HUES64 (cell line): ENCODE measurements around the gene PUSL1.

Experiments used
- H3K27ac ChIP-seq: 2 replicates; pipeline ENCODE4 v1.7.0; 2013; ENCODE audit warnings: low read depth, low read length, inconsistent platforms
- H3K27me3 ChIP-seq: 2 replicates; pipeline ENCODE4 v1.6.1; 2013; ENCODE audit warnings: mild to moderate bottlenecking, low read length; ENCODE audit not compliant: insufficient read depth
- H3K36me3 ChIP-seq: 2 replicates; pipeline ENCODE4 v1.6.1; 2013; ENCODE audit warnings: mild to moderate bottlenecking, low read length; ENCODE audit not compliant: insufficient read depth
- H3K4me1 ChIP-seq: 2 replicates; pipeline ENCODE4 v1.6.1; 2013; ENCODE audit warnings: mild to moderate bottlenecking, low read length, moderate library complexity; ENCODE audit not compliant: insufficient read depth
- H3K4me3 ChIP-seq: 2 replicates; pipeline ENCODE4 v1.5.1; 2013; ENCODE audit warnings: mild to moderate bottlenecking, low read length, moderate library complexity
- H3K9ac ChIP-seq: 2 replicates; pipeline ENCODE4 v1.6.1; 2013; ENCODE audit warnings: mild to moderate bottlenecking, low read depth, low read length
- H3K9me3 ChIP-seq: 2 replicates; pipeline ENCODE4 v1.6.1; 2013; ENCODE audit warnings: low read depth, low read length; ENCODE audit not compliant: insufficient read depth
- WGBS: fragments of 150-250, 120-280 bp; methylation state at CpG from one replicate; pipeline ENCODE4 v1.1.7; 2013; ENCODE audit warnings: missing lambda C conversion rate; 5-methylcytosine and 5-hydroxymethylcytosine counted together

PUSL1 gene

DNA sequence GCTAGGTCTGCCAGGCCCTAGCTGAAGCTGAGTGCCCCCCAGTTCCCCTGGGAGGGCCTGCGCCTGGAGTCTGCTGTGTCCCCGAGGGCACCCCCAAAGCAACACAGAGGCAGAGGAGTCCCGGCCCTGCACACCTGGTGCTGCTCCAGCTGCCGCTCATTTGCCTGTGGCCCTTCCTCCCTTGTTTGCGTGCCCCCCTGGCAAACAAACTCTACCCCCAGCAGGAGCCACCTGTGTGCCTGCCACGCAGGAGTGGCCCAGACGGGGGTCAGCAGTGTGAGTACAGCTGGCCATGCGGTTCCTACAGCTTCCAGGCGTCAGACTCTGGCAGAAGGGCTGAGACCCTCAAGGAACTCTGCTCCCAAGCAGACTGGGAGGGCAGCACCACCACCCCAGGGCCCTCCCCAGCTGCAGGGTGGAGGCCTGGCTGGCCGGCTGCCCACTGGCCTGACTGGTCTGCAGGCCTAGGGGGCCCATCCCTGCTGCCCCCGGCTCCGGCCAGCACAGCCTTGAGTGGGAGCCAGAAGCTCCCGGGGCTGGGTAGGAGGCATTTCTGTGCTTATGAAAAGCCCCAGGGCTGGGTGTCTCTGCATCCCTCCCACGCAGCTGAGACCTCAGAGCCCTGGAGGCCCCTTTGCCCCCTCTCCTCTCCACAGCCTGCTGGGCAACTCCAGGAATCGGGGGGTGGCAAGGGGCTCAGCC lies 22.1 kb downstream of the PUSL1 start:
- H3K4me3 ChIP-seq, result no peak overlapping the region
- H3K9ac ChIP-seq, result no peak overlapping the region
- WGBS, result 85% methylated on average over 15 of the region's 15 CpGs
- H3K36me3 ChIP-seq, result no peaks in the 10 kb centered on the region
- H3K27ac ChIP-seq, result no peak overlapping the region
- no peaks in the 10 kb centered on the region for H3K27me3 ChIP-seq
- H3K4me1 ChIP-seq, result peaks cover 2% of the 10 kb centered on the region; the same call in 1 of the 2 replicates
- no peaks in the 10 kb centered on the region for H3K9me3 ChIP-seq

DNA sequence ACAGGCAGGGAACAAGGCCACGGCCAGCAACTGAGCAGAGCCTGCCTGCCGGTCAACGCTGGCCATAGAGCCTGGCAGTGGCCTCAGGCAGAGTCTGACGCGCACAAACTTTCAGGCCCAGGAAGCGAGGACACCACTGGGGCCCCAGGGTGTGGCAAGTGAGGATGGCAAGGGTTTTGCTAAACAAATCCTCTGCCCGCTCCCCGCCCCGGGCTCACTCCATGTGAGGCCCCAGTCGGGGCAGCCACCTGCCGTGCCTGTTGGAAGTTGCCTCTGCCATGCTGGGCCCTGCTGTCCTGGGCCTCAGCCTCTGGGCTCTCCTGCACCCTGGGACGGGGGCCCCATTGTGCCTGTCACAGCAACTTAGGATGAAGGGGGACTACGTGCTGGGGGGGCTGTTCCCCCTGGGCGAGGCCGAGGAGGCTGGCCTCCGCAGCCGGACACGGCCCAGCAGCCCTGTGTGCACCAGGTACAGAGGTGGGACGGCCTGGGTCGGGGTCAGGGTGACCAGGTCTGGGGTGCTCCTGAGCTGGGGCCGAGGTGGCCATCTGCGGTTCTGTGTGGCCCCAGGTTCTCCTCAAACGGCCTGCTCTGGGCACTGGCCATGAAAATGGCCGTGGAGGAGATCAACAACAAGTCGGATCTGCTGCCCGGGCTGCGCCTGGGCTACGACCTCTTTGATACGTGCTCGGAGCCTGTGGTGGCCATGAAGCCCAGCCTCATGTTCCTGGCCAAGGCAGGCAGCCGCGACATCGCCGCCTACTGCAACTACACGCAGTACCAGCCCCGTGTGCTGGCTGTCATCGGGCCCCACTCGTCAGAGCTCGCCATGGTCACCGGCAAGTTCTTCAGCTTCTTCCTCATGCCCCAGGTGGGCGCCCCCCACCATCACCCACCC lies 22.9 kb downstream of the PUSL1 start, which contains the start of gene TAS1R3:
Gene TAS1R3 (plus strand): TSS at position 213 of the 898 bp plus-strand sequence. CDS start 66 bp downstream, at position 279.
- H3K9ac ChIP-seq, result no peak within 1 kb of the TSS
- no peaks in the 10 kb centered on the region for H3K4me1 ChIP-seq
- no peaks in the 10 kb centered on the region for H3K27me3 ChIP-seq
- no peak within 1 kb of the TSS for H3K4me3 ChIP-seq
- 85% methylated on average over 41 of the region's 41 CpGs for WGBS
- H3K9me3 ChIP-seq, result no peaks in the 10 kb centered on the region
- no peak within 1 kb of the TSS for H3K27ac ChIP-seq
- H3K36me3 ChIP-seq, result no peaks in the 10 kb centered on the region

DNA sequence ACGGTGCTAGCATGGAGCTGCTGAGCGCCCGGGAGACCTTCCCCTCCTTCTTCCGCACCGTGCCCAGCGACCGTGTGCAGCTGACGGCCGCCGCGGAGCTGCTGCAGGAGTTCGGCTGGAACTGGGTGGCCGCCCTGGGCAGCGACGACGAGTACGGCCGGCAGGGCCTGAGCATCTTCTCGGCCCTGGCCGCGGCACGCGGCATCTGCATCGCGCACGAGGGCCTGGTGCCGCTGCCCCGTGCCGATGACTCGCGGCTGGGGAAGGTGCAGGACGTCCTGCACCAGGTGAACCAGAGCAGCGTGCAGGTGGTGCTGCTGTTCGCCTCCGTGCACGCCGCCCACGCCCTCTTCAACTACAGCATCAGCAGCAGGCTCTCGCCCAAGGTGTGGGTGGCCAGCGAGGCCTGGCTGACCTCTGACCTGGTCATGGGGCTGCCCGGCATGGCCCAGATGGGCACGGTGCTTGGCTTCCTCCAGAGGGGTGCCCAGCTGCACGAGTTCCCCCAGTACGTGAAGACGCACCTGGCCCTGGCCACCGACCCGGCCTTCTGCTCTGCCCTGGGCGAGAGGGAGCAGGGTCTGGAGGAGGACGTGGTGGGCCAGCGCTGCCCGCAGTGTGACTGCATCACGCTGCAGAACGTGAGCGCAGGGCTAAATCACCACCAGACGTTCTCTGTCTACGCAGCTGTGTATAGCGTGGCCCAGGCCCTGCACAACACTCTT lies 23.8 kb downstream of the PUSL1 start:
- Histone ChIP-seq H3K4me3 (no peak overlapping the region), H3K27ac (no peak overlapping the region), H3K27me3 (no peaks in the 10 kb centered on the region), H3K36me3 (no peaks in the 10 kb centered on the region), H3K9me3 (no peaks in the 10 kb centered on the region), H3K9ac (no peak overlapping the region), H3K4me1 (no peaks in the 10 kb centered on the region)
- 89% methylated on average over 57 of the region's 57 CpGs for WGBS

DNA sequence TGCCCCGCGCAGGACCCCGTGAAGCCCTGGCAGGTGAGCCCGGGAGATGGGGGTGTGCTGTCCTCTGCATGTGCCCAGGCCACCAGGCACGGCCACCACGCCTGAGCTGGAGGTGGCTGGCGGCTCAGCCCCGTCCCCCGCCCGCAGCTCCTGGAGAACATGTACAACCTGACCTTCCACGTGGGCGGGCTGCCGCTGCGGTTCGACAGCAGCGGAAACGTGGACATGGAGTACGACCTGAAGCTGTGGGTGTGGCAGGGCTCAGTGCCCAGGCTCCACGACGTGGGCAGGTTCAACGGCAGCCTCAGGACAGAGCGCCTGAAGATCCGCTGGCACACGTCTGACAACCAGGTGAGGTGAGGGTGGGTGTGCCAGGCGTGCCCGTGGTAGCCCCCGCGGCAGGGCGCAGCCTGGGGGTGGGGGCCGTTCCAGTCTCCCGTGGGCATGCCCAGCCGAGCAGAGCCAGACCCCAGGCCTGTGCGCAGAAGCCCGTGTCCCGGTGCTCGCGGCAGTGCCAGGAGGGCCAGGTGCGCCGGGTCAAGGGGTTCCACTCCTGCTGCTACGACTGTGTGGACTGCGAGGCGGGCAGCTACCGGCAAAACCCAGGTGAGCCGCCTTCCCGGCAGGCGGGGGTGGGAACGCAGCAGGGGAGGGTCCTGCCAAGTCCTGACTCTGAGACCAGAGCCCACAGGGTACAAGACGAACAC lies 24.5 kb downstream of the PUSL1 start:
- 92% methylated on average over 48 of the region's 48 CpGs for WGBS
- Histone ChIP-seq H3K9me3 (no peaks in the 10 kb centered on the region), H3K4me1 (no peaks in the 10 kb centered on the region), H3K36me3 (peaks cover 3% of the 10 kb centered on the region; the same call in 1 of the 2 replicates), H3K9ac (no peak overlapping the region), H3K27ac (no peak overlapping the region), H3K27me3 (no peaks in the 10 kb centered on the region), H3K4me3 (no peak overlapping the region)

DNA sequence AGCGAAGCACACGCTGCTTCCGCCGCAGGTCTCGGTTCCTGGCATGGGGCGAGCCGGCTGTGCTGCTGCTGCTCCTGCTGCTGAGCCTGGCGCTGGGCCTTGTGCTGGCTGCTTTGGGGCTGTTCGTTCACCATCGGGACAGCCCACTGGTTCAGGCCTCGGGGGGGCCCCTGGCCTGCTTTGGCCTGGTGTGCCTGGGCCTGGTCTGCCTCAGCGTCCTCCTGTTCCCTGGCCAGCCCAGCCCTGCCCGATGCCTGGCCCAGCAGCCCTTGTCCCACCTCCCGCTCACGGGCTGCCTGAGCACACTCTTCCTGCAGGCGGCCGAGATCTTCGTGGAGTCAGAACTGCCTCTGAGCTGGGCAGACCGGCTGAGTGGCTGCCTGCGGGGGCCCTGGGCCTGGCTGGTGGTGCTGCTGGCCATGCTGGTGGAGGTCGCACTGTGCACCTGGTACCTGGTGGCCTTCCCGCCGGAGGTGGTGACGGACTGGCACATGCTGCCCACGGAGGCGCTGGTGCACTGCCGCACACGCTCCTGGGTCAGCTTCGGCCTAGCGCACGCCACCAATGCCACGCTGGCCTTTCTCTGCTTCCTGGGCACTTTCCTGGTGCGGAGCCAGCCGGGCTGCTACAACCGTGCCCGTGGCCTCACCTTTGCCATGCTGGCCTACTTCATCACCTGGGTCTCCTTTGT lies 25.3 kb downstream of the PUSL1 start:
- 92% methylated on average over 36 of the region's 36 CpGs for WGBS
- no peaks in the 10 kb centered on the region for H3K9me3 ChIP-seq
- no peak overlapping the region for H3K9ac ChIP-seq
- no peaks in the 10 kb centered on the region for H3K4me1 ChIP-seq
- H3K27me3 ChIP-seq, result no peaks in the 10 kb centered on the region
- H3K4me3 ChIP-seq, result no peak overlapping the region
- peaks cover 9% of the 10 kb centered on the region for H3K36me3 ChIP-seq
- no peak overlapping the region for H3K27ac ChIP-seq

DNA sequence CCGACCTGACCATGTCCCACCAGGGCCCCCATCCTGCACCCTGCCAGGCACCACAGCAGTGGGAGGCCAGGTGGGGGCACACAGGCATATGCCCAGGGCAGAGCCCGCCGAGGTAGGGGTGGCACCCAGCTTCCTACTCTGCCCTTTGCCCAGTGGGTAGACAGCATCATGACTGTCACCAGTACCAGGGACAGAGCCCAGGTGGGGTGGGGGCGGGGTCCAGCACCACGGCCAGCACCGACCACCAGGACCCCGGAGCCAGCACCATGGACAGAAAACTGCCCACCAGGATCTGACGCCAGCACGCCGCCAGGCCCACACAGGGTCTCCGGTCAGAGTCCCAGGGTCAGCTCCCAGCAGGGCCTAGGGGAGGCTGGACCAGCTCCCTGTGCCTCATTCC lies 26.4 kb downstream of the PUSL1 start:
- no peak overlapping the region for H3K27ac ChIP-seq
- H3K9ac ChIP-seq, result no peak overlapping the region
- H3K4me1 ChIP-seq, result no peaks in the 10 kb centered on the region
- WGBS, result 66% methylated on average over 11 of the region's 11 CpGs
- peaks cover 16% of the 10 kb centered on the region for H3K36me3 ChIP-seq
- H3K27me3 ChIP-seq, result no peaks in the 10 kb centered on the region
- H3K9me3 ChIP-seq, result no peaks in the 10 kb centered on the region
- no peak overlapping the region for H3K4me3 ChIP-seq

DNA sequence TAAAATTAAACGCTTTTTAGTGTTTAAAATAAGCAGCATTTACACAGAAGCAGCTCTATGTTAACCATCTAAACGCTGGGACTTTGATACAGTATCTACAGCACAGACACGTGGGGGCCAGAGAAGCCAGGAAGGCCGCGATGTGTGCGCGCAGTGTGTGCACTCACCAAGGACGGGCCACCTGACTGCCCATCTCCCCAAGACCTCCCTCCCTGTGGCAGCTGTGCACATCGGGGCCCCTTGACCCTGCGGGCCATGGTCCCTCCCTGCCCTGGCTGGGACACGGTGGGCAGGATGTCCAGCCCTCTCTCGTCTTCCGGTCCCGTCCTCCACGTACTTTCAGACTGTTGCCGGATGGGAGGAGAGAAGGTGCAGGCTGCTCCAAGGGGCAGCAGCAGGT lies 26.9 kb downstream of the PUSL1 start:
- H3K27ac ChIP-seq, result no peak overlapping the region
- H3K27me3 ChIP-seq, result no peaks in the 10 kb centered on the region
- H3K4me3 ChIP-seq, result no peak overlapping the region
- 93% methylated on average over 16 of the region's 16 CpGs for WGBS
- H3K36me3 ChIP-seq, result peaks cover 16% of the 10 kb centered on the region
- H3K9me3 ChIP-seq, result no peaks in the 10 kb centered on the region
- no peaks in the 10 kb centered on the region for H3K4me1 ChIP-seq
- H3K9ac ChIP-seq, result no peak overlapping the region

DNA sequence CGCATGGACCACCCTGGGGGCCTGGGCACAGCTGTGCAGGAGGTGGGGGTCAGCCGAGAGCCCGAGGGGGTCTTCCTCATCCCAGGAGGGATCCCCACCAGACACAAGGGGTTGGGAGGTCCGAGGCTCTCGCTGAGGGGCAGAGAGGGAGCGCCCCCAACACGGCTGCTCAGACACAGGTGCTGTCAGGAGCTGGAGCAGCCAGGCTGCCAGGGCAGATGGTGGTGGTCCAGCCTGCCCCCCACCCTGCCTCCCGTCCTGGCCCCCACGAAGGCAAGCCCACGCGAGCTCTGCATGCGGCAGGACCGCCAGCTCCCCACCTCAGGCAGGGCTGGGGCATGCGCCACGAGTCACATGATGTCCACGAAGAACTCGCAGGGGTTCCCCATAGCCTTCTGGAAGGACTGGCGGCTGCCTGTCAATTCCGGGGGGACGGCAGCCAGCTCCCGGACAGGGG lies 27.4 kb downstream of the PUSL1 start:
- WGBS, result 95% methylated on average over 21 of the region's 21 CpGs
- H3K4me3 ChIP-seq, result no peak overlapping the region
- no peaks in the 10 kb centered on the region for H3K4me1 ChIP-seq
- no peak overlapping the region for H3K9ac ChIP-seq
- peaks cover 20% of the 10 kb centered on the region for H3K36me3 ChIP-seq
- no peak overlapping the region for H3K27ac ChIP-seq
- H3K9me3 ChIP-seq, result no peaks in the 10 kb centered on the region
- no peaks in the 10 kb centered on the region for H3K27me3 ChIP-seq

DNA sequence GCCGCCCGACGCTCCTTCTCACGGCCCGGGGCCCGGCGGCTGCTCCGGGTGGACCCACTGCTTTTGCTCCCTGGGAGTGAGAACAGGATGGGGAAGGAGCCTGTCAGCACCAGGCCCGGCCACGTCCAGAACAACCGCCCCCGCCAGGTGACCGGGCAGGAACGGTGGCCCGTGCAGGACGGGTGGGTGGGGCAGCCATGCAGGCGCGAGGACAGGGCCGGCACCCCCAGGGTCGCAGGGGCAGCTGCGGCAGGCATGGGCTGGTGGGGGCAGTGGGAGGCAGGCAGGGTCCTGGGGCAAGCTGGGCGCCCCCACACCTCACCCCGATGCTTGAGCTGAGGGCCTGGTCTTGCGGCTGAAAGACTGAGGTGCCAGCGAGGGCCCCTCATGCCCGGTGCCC lies 28.0 kb downstream of the PUSL1 start:
- 95% methylated on average over 26 of the region's 26 CpGs for WGBS
- Histone ChIP-seq H3K4me3 (no peak overlapping the region), H3K9me3 (no peaks in the 10 kb centered on the region), H3K27me3 (no peaks in the 10 kb centered on the region), H3K9ac (no peak overlapping the region), H3K36me3 (peaks cover 27% of the 10 kb centered on the region), H3K27ac (no peak overlapping the region), H3K4me1 (no peaks in the 10 kb centered on the region)
